ENCODE results near the gene RNF157. TPM values are rescaled to one million over a fixed set of nuclear protein-coding genes. Genes with fewer than 3 reads are reported as not detected.

RNF157 gene
- total and polyA plus RNA-seq, 2 of the 13 experiments (the other 11 are each of a cell fraction or from before 2014, with no cell fraction given): 0.44 to 1.5 TPM

DNA sequence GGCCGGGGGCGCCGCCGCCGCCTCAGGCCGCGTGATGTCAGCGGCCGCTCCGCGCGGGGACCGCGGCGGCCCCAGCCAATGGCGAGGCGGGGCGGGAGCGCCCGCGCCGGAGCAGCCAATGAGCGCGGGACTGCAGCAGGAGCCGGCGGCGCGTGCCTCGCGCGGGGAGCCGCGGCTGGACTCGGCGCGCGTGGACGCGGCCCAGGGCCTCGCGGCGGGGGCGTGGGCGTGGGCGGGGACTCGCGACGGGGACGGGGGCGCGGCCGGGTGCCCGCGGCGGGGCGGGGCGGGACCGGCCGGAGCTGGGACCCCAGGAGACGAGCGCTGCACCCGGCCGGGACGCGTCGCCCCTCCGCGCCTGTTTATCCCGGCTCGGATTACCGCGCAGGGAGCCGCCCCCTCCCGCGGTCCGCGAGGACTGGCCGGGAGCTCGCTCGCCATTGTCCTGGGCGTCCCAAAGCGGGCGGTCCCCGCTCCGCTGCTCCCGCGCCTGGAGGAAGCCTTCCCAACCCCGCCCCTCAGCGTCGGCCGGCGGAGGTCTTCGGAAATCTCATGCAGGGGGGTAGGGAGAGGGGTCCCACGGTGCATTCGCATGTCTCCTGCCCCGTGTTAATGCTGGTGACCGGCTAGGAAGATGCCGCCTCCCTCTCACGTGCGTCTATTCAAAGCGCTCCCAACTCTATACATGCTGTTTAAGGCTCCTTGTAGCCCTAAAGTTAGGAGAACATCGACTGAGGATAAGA is at the start of gene RNF157 (continued):
- TF ChIP-seq, protein P1, sequence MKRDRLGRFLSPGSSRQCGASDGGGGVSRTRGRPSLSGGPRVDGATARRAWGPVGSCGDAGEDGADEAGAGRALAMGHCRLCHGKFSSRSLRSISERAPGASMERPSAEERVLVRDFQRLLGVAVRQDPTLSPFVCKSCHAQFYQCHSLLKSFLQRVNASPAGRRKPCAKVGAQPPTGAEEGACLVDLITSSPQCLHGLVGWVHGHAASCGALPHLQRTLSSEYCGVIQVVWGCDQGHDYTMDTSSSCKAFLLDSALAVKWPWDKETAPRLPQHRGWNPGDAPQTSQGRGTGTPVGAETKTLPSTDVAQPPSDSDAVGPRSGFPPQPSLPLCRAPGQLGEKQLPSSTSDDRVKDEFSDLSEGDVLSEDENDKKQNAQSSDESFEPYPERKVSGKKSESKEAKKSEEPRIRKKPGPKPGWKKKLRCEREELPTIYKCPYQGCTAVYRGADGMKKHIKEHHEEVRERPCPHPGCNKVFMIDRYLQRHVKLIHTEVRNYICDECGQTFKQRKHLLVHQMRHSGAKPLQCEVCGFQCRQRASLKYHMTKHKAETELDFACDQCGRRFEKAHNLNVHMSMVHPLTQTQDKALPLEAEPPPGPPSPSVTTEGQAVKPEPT (CRISPR knock-in tag; IDR thresholded peaks at IDR 0.05; ENCODE audit: low read depth): no peak
- no peak for TF ChIP-seq ZFP62 (CRISPR knock-in tag; IDR thresholded peaks at IDR 0.05)
- no peak for TF ChIP-seq NCOA5 (CRISPR knock-in tag; IDR thresholded peaks at IDR 0.05)
- no peak for TF ChIP-seq HES4 (CRISPR knock-in tag; IDR thresholded peaks at IDR 0.05; ENCODE audit: borderline replicate concordance)
- no peak for TF ChIP-seq FOXM1 (CRISPR knock-in tag; IDR thresholded peaks at IDR 0.05)
- TF ChIP-seq, protein P2, sequence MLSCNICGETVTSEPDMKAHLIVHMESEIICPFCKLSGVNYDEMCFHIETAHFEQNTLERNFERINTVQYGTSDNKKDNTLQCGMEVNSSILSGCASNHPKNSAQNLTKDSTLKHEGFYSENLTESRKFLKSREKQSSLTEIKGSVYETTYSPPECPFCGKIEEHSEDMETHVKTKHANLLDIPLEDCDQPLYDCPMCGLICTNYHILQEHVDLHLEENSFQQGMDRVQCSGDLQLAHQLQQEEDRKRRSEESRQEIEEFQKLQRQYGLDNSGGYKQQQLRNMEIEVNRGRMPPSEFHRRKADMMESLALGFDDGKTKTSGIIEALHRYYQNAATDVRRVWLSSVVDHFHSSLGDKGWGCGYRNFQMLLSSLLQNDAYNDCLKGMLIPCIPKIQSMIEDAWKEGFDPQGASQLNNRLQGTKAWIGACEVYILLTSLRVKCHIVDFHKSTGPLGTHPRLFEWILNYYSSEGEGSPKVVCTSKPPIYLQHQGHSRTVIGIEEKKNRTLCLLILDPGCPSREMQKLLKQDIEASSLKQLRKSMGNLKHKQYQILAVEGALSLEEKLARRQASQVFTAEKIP (CRISPR knock-in tag; IDR thresholded peaks at IDR 0.05; ENCODE audit: borderline replicate concordance): no peak
- peak; percentile 72; the same call in 1 of the 2 replicates for TF ChIP-seq ZNF605 (CRISPR knock-in tag; IDR thresholded peaks at IDR 0.05)
- no peak for TF ChIP-seq ELF3 (CRISPR knock-in tag; IDR thresholded peaks at IDR 0.05)
- no peak for TF ChIP-seq ZNF234 (CRISPR knock-in tag; conservative IDR thresholded peaks at IDR 0.05)
- no peak for TF ChIP-seq TEAD3 (CRISPR knock-in tag; optimal IDR thresholded peaks at IDR 0.05; ENCODE audit: borderline replicate concordance)
- peak; percentile 44; the same call in 1 of the 2 replicates for TF ChIP-seq MYC (CRISPR knock-in tag; IDR thresholded peaks at IDR 0.05; ENCODE audit: borderline replicate concordance)
- no peak for TF ChIP-seq ARID2 (CRISPR knock-in tag; IDR thresholded peaks at IDR 0.05; ENCODE audit: borderline replicate concordance)
- no peak for TF ChIP-seq ZNF138 (CRISPR knock-in tag; IDR thresholded peaks at IDR 0.05; ENCODE audit: low read depth)
- TF ChIP-seq, protein P3, sequence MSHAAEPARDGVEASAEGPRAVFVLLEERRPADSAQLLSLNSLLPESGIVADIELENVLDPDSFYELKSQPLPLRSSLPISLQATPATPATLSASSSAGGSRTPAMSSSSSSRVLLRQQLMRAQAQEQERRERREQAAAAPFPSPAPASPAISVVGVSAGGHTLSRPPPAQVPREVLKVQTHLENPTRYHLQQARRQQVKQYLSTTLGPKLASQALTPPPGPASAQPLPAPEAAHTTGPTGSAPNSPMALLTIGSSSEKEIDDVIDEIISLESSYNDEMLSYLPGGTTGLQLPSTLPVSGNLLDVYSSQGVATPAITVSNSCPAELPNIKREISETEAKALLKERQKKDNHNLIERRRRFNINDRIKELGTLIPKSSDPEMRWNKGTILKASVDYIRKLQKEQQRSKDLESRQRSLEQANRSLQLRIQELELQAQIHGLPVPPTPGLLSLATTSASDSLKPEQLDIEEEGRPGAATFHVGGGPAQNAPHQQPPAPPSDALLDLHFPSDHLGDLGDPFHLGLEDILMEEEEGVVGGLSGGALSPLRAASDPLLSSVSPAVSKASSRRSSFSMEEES (CRISPR knock-in tag; IDR thresholded peaks at IDR 0.05): no peak
- no peak for TF ChIP-seq ZBTB38 (CRISPR knock-in tag; IDR thresholded peaks at IDR 0.05)
- TF ChIP-seq JDP2 (CRISPR knock-in tag; IDR thresholded peaks at IDR 0.05; ENCODE audit: borderline replicate concordance): no peak
- TF ChIP-seq, protein P4, sequence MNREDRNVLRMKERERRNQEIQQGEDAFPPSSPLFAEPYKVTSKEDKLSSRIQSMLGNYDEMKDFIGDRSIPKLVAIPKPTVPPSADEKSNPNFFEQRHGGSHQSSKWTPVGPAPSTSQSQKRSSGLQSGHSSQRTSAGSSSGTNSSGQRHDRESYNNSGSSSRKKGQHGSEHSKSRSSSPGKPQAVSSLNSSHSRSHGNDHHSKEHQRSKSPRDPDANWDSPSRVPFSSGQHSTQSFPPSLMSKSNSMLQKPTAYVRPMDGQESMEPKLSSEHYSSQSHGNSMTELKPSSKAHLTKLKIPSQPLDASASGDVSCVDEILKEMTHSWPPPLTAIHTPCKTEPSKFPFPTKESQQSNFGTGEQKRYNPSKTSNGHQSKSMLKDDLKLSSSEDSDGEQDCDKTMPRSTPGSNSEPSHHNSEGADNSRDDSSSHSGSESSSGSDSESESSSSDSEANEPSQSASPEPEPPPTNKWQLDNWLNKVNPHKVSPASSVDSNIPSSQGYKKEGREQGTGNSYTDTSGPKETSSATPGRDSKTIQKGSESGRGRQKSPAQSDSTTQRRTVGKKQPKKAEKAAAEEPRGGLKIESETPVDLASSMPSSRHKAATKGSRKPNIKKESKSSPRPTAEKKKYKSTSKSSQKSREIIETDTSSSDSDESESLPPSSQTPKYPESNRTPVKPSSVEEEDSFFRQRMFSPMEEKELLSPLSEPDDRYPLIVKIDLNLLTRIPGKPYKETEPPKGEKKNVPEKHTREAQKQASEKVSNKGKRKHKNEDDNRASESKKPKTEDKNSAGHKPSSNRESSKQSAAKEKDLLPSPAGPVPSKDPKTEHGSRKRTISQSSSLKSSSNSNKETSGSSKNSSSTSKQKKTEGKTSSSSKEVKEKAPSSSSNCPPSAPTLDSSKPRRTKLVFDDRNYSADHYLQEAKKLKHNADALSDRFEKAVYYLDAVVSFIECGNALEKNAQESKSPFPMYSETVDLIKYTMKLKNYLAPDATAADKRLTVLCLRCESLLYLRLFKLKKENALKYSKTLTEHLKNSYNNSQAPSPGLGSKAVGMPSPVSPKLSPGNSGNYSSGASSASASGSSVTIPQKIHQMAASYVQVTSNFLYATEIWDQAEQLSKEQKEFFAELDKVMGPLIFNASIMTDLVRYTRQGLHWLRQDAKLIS (CRISPR knock-in tag; IDR thresholded peaks at IDR 0.05): no peak
- TF ChIP-seq PHF8 (CRISPR knock-in tag; IDR thresholded peaks at IDR 0.05): peak; percentile 39; the same call in 1 of the 2 replicates
- no peak for TF ChIP-seq ZNF792 (CRISPR knock-in tag; IDR thresholded peaks at IDR 0.05)
- TF ChIP-seq FOXA3 (CRISPR knock-in tag; IDR thresholded peaks at IDR 0.05): no peak
- TF ChIP-seq ZNF264 (CRISPR knock-in tag; IDR thresholded peaks at IDR 0.05): no peak
- TF ChIP-seq HOXA5 (CRISPR knock-in tag; IDR thresholded peaks at IDR 0.05): no peak
- TF ChIP-seq NFIB (CRISPR knock-in tag; IDR thresholded peaks at IDR 0.05; ENCODE audit: borderline replicate concordance): no peak
